Hepatocyte (in vitro differentiated cells): Measurements from ENCODE around the gene SCRG1. TPM values are rescaled to one million over a fixed set of nuclear protein-coding genes. Genes with fewer than 3 reads are reported as not detected.
A peak's percentile ranks its signal among the peaks of the same experiment; 100 is the strongest.

Experiments used
- DNase-seq: peaks from one replicate; pipeline ENCODE4 v3.0.0-alpha.2; 2016; ENCODE audit warnings: low spot score
- H2AFZ ChIP-seq: fragments of 200-600 bp; sonication (generic); 2 replicates; pipeline ENCODE4 v1.6.0; 2016; ENCODE audit warnings: antibody characterized with exemption, mild to moderate bottlenecking
- H3K27ac ChIP-seq: fragments of 200-600 bp; sonication (generic); 2 replicates; pipeline ENCODE4 v1.5.1; 2016; ENCODE audit warnings: mild to moderate bottlenecking
- H3K27me3 ChIP-seq: fragments of 200-600 bp; sonication (generic); 2 replicates; pipeline ENCODE4 v1.6.1; 2016
- H3K36me3 ChIP-seq: fragments of 200-600 bp; sonication (generic); replicated peaks from 2 replicates; pipeline ENCODE4 v1.5.1; 2016; ENCODE audit warnings: low read depth; ENCODE audit not compliant: insufficient read depth
- H3K4me1 ChIP-seq: fragments of 200-600 bp; sonication (generic); 2 replicates; pipeline ENCODE4 v1.5.1; 2016; ENCODE audit warnings: mild to moderate bottlenecking, moderate library complexity; ENCODE audit not compliant: insufficient read depth
- H3K4me2 ChIP-seq: fragments of 200-600 bp; sonication (generic); 2 replicates; pipeline ENCODE4 v1.6.0; 2016
- H3K4me3 ChIP-seq: fragments of 200-600 bp; sonication (generic); 2 replicates; pipeline ENCODE4 v1.5.1; 2016; ENCODE audit warnings: mild to moderate bottlenecking
- H3K79me2 ChIP-seq: fragments of 200-600 bp; sonication (generic); 2 replicates; pipeline ENCODE4 v1.6.0; 2017; ENCODE audit warnings: mild to moderate bottlenecking
- H3K9me2 ChIP-seq: fragments of 200-600 bp; sonication (generic); replicated peaks from 2 replicates; pipeline ENCODE4 v1.6.0; 2017; ENCODE audit warnings: mild to moderate bottlenecking; ENCODE audit not compliant: insufficient read depth
- H3K9me3 ChIP-seq: fragments of 200-600 bp; sonication (generic); 2 replicates; pipeline ENCODE4 v1.5.1; 2016; ENCODE audit warnings: low read depth, mild to moderate bottlenecking
- H4K20me1 ChIP-seq: fragments of 200-600 bp; sonication (generic); 2 replicates; pipeline ENCODE4 v1.6.0; 2016; ENCODE audit warnings: mild to moderate bottlenecking; ENCODE audit not compliant: insufficient read depth, poor library complexity, severe bottlenecking
- CTCF ChIP-seq: fragments of 200-600 bp; sonication (generic); IDR thresholded peaks from 2 replicates; pipeline ENCODE4 v1.5.1; 2016; ENCODE audit warnings: antibody characterized with exemption, mild to moderate bottlenecking; ENCODE audit not compliant: poor library complexity
- EZH2 ChIP-seq: fragments of 200-600 bp; sonication (generic); IDR thresholded peaks from 2 replicates; pipeline ENCODE4 v1.6.1; 2016; ENCODE audit warnings: antibody characterized with exemption, mild to moderate bottlenecking, borderline replicate concordance
- EZH2phosphoT487 ChIP-seq: fragments of 200-600 bp; sonication (generic); IDR thresholded peaks from one replicate; pipeline ENCODE4 v1.6.1; 2018; ENCODE audit warnings: antibody characterized with exemption, mild to moderate bottlenecking, low read depth, moderate library complexity; ENCODE audit not compliant: unreplicated experiment, severe bottlenecking
- WGBS: methylation state at CpG from one replicate; pipeline ENCODE4 v1.1.6; 2016; ENCODE audit warnings: low lambda C conversion rate; ENCODE audit errors: missing lambda C conversion rate; 5-methylcytosine and 5-hydroxymethylcytosine counted together
- polyA plus RNA-seq: library from polyadenylated mRNA; unstranded; fragments of >200 nt; fragmentation: Nextera tagmentation; extraction: Ambion mirVana; gene quantifications from 2 replicates; pipeline ENCODE4 v1.2.1, GENCODE V29; 2016
- total RNA-seq: library from RNA; depleted of rRNA; stranded (reverse); fragments of >200 nt; gene quantifications from 2 replicates; pipeline ENCODE4 v1.2.3, GENCODE V29; 2014

Gene SCRG1
- total and polyA plus RNA-seq, 2 experiments from 2014 or later, result 2.1 to 5.1 TPM

- H3K4me2 ChIP-seq, result no peak overlapping the region
- no peak overlapping the region for H3K4me3 ChIP-seq
- H3K4me1 ChIP-seq, result no peaks in the 10 kb centered on the region
- peaks cover 4% of the 10 kb centered on the region for H3K27me3 ChIP-seq
- no peaks in the 10 kb centered on the region for H3K79me2 ChIP-seq
- TF ChIP-seq CTCF, result peak; percentile 31
- TF ChIP-seq EZH2phosphoT487, result no peak
- no peak for TF ChIP-seq EZH2
- peak; percentile 6 for DNase-seq
- no peak overlapping the region for H2AFZ ChIP-seq
- WGBS, result 70% methylated on average over 5 of the region's 5 CpGs
- no peaks in the 10 kb centered on the region for H4K20me1 ChIP-seq
- H3K9me3 ChIP-seq, result no peaks in the 10 kb centered on the region
- no peaks in the 10 kb centered on the region for H3K9me2 ChIP-seq
- no peaks in the 10 kb centered on the region for H3K36me3 ChIP-seq
- H3K27ac ChIP-seq, result no peak overlapping the region
Observed at GRCh38 chr4:173360587-173361221, 38.2 kb downstream of the SCRG1 start.

GRCh38 chr4:173357939-173358338 is 41.0 kb downstream of the SCRG1 start:
- Histone ChIP-seq H2AFZ (no peak overlapping the region), H3K27me3 (peaks cover 4% of the 10 kb centered on the region), H3K9me3 (no peaks in the 10 kb centered on the region), H3K4me3 (no peak overlapping the region), H3K4me2 (no peak overlapping the region), H3K79me2 (no peaks in the 10 kb centered on the region), H3K27ac (no peak overlapping the region), H3K36me3 (no peaks in the 10 kb centered on the region), H3K4me1 (no peaks in the 10 kb centered on the region), H4K20me1 (no peaks in the 10 kb centered on the region), H3K9me2 (no peaks in the 10 kb centered on the region)
- WGBS, result 18% methylated on average over 2 of the region's 2 CpGs
- no peak for DNase-seq
- TF ChIP-seq EZH2 (no peak), CTCF (no peak), EZH2phosphoT487 (no peak)

- TF ChIP-seq EZH2phosphoT487 (no peak), EZH2 (no peak), CTCF (no peak)
- 100% methylated on average over 1 of the region's 1 CpG for WGBS
- no peaks in the 10 kb centered on the region for H3K9me2 ChIP-seq
- H4K20me1 ChIP-seq, result no peaks in the 10 kb centered on the region
- no peaks in the 10 kb centered on the region for H3K9me3 ChIP-seq
- H3K36me3 ChIP-seq, result no peaks in the 10 kb centered on the region
- no peak for DNase-seq
- H3K27me3 ChIP-seq, result no peaks in the 10 kb centered on the region
- H3K4me3 ChIP-seq, result no peak overlapping the region
- H3K4me2 ChIP-seq, result no peak overlapping the region
- no peaks in the 10 kb centered on the region for H3K4me1 ChIP-seq
- no peaks in the 10 kb centered on the region for H3K79me2 ChIP-seq
- H3K27ac ChIP-seq, result no peak overlapping the region
- no peak overlapping the region for H2AFZ ChIP-seq
Observed at GRCh38 chr4:173347467-173347866, 51.4 kb downstream of the SCRG1 start.
